Ammon's horn (tissue), 1 donor: Measurements from ENCODE around the gene PNPLA2.
A peak's percentile ranks its signal among the peaks of the same experiment; 100 is the strongest.

Experiments
- DNase-seq: peaks from one replicate; pipeline ENCODE4 v3.0.0-alpha.2; 2016; ENCODE audit warnings: low spot score

The PNPLA2 gene

DNA sequence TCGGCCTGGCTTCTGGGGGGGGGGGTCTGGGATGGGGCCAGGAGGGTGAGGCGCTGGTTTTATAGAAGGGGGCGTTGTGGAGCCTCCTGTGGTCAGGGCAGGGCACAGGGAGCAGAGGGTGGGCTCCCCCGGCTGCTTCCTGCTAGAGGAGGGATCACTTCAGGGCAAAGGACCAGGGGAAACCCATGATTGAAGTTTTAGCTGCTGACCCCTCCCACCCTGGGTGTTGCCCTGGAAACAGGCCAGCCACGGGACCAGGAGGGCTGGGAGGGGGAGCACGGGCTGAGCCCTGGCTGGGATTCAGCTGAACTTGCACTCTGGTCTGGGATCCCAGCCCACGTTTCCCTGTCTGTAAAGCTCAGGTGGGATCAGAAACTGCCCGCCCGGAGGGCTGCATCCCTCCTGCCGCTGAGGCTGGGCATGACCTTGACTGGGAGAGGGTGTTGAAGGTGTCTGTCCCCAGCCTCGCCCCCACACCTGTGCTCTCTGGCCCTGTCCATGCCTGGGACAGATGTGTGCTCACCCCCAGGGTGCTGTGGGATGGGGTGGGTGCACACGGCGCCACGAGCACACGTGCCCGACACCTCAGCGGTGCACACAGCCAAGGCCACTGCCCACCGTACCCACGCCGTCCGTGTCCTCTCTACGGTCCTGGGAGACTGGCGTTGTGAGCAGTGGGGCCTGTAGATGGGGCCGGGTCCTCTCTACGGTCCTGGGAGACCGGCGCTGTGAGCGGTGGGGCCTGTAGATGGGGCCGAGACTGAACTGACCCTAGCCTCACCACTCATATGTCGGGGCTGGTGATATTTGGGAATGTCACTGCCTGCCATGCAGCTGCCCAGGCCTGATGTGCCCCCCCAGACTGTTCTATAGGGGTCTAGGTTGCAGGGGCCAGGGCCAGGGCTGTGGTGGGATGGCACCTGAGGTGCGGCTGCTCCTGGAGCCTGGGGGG lies 26.3 kb downstream of the PNPLA2 start:
- DNase-seq: peak; percentile 57

DNA sequence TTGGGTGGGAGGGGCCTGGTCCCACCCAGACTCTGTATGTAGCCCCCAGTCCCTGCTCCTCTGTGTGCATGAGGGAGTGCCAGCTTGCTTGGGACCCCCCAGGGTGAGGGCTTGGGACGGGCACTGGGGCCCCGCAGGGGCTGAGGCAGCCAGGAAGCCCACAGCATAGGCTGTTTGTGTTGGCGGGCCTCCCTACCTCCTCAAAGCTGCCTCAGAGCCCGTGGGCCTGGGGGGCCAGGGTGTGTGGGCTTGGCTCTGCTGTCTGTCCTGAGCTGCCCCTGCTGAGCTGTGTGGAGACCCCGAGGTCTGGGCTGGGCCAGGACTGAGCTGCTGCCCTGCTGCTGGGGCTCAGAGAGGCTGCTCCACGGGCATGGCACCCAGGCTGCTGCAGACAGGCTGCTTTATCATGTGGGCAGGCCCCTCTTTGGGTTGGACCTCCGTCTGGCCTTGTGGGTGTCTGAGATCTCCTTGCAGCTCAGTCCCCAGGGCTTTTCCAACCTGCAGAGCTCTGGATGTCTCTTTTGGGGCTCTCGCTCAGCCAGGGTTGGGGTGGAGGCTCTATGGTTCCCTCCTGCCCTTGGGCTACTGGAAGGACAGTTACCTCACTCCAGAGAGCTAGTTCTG lies 27.3 kb downstream of the PNPLA2 start:
- no peak for DNase-seq

GRCh38 chr11:846496-847098 lies 27.9 kb downstream of the PNPLA2 start:
- DNase-seq: no peak

GRCh38 chr11:847876-848275 lies 29.2 kb downstream of the PNPLA2 start:
- no peak for DNase-seq

GRCh38 chr11:848380-848931 lies 29.7 kb downstream of the PNPLA2 start:
- no peak for DNase-seq

DNA sequence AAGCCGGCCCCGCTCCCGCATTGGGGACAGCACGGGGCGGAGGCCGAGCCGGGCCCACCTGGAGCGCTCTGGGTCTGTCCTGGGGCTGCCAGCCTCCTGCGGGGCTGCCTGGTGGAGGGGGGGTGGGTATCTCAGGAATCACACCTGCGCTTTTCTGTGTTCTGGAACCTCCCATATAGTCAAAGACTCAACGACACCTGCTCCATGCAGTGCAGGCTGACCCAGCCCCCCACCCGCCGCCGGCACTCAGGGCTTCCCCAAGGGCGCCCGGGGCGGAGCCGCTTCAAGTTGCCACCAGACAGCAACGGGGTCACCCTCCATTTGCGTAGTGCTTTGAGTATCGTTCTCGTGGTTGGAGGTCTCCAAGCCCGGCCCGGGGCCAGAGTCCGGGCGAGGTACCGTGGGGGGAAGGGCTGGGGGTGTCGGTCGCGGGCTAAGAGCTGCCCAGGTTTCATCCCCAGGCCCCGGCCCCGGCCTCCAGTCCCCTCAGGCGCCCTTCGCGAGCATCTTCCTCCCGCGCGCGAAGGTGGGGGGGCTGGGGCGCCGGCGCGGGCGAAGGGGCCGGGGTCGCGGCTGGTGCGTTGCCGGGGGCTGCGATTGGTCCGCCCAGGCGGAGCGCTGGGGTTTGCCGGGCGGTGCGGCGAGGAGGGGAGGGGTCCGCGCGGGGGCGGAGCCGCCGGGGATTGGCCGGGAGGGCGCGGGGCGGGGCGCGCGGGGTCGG lies 30.6 kb downstream of the PNPLA2 start:
- DNase-seq: no peak

- no peak for DNase-seq
Observed at GRCh38 chr11:849951-850774, 31.4 kb downstream of the PNPLA2 start.

DNA sequence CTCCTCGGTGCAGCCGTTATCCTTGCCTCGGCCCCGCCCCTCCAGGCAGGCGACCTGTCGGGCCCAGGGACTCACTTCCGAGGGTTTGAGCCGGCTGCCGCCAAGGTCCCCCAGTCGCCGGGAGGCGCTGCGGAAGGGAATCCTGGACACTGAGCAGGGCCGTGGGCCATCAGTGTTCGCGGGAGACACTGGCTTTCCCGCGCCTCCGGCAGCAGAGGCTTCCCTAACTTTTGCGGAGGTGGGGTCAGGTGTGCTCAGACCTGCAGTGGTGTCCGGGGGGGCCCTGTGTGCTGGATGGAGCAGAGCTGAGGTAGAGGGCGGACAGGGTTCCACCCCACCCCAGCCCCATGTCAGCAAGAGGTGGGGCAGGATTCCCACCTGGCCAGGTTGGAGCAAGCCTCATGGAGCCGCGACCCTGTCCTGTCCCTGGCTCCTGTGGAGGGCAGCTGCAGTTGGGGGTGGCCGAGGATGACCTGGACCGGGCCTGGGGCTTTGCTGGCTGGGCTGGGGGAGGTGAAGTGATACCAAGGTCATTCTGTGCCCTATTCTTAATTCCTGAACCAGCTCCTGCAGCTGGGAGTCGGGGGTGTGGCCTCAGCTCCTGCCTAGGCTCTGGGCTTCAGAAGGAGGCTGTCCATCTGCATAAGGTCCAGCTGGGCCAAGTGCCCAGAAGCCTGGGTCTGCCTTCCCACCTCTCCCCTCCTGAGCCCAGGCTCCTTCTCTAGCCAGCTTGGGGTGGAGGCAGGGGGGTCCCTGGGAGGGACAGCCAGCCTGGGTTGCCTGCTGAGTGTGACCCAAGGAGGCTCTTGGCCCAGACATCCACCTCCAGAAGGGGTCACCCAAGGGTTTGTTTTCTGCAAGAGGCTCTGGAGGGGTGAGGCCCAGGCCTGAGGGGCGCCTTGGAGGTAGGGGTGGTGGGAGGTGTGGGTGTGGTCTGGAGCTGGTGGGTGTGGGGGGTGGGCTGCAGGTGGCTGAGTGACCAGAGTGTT lies 32.4 kb downstream of the PNPLA2 start:
- DNase-seq: no peak

DNA sequence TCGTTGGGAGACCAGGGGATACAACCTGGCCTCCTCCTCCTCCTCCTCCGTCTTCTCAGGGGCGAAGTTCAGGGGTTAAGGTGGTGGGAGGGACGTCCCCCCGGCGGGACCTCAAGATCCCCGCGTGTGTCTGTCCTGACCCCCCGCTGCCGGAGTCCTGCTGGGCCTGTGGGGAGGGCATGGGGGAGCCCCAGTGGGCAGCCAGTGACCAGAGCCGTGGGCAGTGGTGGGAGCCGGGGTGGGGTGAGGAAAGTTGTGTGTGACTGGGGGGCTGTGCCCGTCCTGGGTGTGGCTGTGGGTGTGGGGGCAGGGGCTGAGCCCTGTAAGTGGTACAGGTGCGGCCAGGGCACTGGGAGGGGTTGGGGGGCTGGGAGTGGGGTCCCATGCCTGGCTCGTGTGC lies 34.0 kb downstream of the PNPLA2 start:
- no peak for DNase-seq

DNA sequence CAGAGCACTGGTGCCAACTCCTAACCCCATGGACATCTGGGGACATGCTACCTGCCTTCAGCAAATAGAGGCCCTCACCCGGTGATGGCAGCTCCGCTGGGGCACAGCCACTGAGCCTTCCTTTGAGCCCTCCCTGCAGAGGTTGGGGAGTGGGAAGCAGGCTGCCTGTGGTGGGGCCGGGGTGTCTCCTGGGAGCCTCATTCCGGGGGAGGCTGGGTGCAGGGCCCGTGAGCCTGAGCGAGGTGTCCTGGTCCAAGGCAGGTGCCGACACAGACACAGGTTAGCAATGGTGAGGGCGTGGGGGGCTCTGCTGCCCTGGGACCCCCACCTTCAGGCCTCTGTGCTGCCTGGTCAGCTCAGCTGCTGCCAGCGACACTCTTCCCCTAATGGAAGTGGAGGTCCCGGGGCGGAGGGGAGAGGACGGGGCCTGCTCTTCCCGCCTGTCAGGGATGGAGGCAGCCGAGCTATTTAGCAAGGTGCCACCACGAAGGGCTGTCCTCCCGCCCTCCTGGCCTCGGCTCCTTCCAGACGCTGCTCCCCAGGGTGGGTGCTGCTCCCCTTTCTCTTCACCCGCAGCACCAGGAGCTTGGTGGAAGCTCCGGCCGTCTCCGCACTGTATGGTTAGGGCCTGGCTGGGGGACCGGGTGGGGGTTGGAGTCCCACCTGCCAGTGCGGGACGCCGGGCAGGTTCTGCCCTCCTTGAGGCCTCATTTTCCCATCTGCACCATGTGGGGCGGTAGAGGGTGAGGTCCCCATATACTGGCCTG lies 35.2 kb downstream of the PNPLA2 start:
- DNase-seq: no peak

DNA sequence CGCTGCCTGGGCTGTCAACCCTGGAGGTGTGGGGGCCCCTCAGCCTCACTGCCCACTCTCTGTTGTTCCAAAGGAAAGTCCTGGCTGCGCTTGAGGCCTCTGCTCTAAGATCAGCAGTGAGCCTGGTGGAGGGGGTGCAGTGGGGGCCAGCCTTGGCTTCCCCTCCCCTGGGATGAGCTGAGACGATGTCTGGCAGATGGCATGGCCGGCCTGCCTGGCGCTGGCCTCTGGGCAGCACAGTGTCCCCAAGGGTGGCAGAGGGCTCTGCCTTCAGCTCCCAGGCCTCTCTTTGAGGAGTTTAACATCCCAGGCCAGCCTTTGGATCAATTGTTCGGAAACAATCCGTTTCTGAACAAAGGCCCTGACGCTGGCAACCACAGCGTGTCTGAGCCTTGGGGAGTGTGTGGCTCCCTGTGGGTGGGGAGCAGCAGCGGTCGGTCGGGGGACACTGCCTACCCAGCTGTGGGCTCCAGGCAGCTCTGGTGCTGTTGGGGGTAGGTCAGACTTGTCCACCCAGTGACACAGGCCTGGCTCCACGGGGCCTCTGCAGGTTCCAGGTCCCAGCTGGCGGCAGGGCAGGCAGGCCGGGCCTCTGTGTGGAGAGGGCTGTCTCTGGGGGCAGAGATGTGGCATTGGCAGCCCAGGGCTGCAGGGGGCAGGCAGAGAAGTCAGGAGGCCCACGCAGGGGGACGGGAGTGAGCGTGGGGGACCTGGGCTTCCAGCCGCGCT lies 36.1 kb downstream of the PNPLA2 start:
- no peak for DNase-seq

GRCh38 chr11:855330-855674 lies 36.6 kb downstream of the PNPLA2 start:
- no peak for DNase-seq

- DNase-seq: no peak
Observed at GRCh38 chr11:855796-856195, 37.1 kb downstream of the PNPLA2 start.

GRCh38 chr11:856397-856796 lies 37.7 kb downstream of the PNPLA2 start:
- DNase-seq: no peak

- DNase-seq: no peak
Observed at GRCh38 chr11:858053-858761, 39.5 kb downstream of the PNPLA2 start.

DNA sequence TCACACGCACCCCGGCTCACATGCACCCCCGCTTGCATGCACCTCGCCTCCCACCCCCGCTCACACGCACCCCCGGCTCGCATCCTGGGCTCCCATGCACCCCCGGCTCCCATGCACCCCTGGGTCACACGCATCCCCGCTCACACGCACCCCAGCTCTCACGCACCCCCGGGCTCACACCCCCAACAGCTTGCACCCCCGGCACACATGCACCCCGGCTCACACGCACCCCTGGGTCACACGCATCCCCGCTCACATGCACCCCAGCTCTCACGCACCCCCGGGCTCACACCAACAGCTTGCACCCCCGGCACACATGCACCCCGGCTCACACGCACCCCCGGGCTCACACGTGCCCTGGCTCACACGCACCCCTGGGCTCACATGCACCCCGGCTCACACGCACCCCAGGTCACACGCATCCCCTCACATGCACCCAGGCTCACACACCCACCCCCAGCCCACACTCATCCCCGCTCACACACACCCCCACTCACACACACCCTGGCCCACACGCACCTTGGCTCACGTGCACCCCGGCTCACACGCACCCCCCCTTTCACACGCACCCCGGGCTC lies 40.1 kb downstream of the PNPLA2 start:
- no peak for DNase-seq

- peak; percentile 89 for DNase-seq
Observed at GRCh38 chr11:859394-860131, 40.8 kb downstream of the PNPLA2 start.
